HG02798 (cell line): Measurements from ENCODE around the gene TRMT2B.
"Not testable (repeated sequence)": the region's sequence is repeated elsewhere in the genome, so short reads cannot be mapped to it uniquely, and the experiment has no call there.

Experiments used
- ATAC-seq: cut with Tn5 transposase; IDR thresholded peaks from one replicate; pipeline ENCODE4 v1.9.1; 2021; ENCODE audit warnings: mild to moderate bottlenecking; ENCODE audit not compliant: unreplicated experiment, poor library complexity

The TRMT2B gene

GRCh38 chrX:101012031-101012430 is 39.9 kb downstream of the TRMT2B start:
- ATAC-seq, result not testable (repeated sequence)

DNA sequence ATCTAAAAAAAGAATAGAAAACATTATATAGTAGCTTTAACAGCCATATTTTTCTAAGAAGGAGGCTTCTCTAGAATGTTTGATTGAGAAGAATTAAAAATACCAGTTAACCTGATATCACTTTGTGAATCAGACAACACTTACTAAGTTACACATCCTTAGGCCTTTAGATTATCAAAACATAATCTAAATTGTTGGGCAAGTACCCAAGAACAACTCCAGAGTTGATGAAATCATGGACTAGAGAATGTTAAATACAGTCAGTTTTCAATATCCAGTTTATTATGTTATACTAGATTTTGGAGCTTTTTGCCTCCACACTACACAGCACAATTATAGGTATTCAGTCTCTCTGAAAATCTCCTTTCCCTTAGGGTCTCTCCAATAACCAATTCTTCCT is 42.8 kb downstream of the TRMT2B start:
- no peak for ATAC-seq

GRCh38 chrX:100999451-100999850 is 52.5 kb downstream of the TRMT2B start:
- no peak for ATAC-seq

DNA sequence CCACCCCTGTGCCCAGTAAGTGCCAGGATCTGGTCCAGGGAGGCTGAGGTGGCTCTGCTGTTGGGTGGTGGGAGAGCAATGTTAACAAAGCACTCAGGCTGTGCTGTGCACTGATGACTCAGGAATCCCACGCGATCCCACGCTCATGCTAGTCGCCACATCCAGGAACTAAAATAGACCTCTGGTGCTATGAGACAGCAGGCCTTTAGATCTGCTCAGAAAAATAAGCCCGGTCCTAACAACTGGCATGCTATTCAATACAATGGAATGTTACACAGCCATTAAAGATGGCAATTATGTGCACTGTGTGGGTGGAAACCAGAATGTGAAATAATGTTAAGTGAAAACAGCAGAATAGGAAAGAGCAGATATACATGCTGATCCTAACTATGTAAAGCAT is 56.4 kb downstream of the TRMT2B start:
- ATAC-seq, result no peak

- ATAC-seq, result peak; percentile 89
Measured at GRCh38 chrX:100994352-100995281, 57.3 kb downstream of the TRMT2B start.

- ATAC-seq, result no peak
Measured at GRCh38 chrX:100990139-100990538, 61.8 kb downstream of the TRMT2B start.

- no peak for ATAC-seq
Measured at GRCh38 chrX:100984818-100985217, 67.1 kb downstream of the TRMT2B start.

- not testable (repeated sequence) for ATAC-seq
Measured at GRCh38 chrX:100981498-100981845, 70.4 kb downstream of the TRMT2B start.

DNA sequence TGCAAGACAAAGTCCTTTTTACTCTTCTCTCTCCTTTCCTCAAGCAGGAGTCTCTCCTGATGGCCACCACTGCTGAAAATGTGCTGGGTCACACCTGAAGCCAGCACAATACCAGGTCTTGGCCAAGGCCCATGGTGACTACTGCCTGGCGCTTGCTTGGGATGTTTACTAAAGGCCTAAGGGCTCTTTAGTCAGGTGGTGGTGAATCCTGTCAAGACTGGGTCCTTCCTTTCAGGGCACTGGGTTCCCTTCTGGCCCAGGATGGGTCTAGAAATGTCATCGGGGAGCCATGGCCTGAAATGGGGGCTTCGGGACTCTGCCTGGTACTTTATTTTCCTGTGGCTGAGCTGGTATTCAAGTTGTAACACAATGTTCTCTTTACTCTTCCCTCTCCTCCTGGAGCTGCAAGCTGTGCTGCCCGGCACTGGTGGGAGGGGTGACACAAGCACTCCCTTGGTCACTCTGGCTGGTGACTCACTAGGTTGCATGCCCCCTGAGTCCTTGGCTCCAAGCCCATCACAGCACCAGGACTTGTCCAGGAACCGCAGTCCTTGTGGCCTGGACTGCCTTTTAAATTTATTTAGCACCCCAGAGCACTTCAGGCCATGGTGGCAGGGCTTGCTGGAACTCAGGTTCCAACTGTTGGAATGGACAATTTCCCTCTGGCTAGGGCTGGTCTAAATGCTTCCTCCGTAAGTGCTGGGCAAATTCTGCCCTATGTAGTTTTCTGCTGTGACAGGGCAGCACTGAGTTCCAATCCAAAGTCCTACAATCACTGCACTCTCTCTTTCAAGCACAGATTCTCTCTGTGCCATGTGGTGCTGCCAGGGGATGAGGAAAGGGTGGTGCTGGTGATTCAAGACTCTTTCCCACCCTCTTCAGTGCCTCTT is 71.1 kb downstream of the TRMT2B start:
- ATAC-seq, result no peak

DNA sequence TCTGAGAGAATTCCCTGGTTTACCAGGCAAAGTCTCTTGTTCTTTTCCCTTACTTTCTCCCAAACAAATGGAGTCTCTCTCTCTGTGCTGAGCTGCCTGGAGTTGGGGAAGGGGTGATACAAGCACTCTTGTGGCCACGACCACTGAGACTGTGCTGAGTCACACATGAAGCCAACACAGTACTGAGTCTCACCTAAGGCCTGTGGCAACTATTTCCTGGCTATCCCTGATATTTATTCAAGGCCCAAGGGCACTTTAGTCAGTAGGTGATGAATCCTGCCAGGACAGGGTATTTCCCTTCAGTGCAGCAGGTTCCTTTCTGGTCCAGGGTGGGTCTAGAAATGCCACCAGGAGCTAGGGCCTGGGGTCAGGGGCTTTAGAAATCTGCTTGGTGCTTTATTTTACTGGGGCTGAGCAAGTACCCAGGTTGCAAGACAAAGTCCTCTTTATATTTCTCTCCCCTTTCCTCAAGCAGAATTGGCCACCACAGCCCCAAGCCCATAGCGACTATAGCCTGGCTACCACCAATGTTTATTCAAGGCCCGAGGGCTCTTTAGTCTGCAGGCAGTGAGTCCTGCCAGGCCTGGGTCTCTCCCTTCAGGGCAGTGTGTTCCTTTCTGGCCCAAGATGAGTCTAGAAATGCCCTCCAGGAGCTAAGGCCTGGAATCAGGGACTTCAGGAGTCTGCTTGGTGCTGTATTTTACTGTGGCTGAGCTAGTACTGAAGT is 71.9 kb downstream of the TRMT2B start:
- no peak for ATAC-seq

DNA sequence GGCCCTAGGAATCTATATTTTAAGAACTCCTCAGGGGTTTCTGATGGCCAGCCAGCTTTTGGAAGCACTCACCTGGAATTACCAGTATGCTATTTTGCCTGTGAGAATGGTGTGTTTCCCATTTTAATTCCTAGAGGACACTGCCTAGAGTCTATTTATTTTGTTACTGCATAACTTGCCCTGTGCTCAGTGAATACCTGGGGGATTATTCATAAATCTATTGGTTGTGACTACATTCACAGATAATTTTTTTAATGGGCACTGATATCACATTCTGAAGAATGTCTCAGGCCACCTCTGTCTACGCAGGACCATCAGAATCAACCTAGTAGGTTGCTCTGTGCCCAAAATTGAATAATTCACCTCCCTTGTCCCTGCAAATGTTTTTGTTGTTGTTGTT is 75.7 kb downstream of the TRMT2B start:
- ATAC-seq, result no peak

- no peak for ATAC-seq
Measured at GRCh38 chrX:100975212-100975611, 76.7 kb downstream of the TRMT2B start.

DNA sequence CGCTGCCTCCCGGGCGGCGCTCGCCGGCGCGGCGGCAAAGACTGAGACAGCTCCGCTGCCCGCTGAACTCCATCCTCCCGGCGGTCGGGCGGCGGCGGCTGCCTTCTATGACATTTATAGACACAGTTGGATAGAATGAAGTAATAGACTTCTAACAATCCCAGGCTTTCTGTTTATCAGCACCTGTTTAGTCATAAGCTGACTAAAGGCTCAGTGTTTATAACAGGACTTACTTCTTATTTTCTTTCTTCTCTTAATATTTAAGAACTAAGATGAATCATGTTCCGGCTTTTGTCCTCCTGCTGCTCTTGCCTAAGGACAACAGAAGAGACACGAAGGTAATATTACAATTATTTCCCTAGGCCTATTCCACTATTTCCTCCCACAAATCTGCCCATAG is 78.5 kb downstream of the TRMT2B start:
- no peak for ATAC-seq

- ATAC-seq, result no peak
Measured at GRCh38 chrX:100969936-100970335, 82.0 kb downstream of the TRMT2B start.

DNA sequence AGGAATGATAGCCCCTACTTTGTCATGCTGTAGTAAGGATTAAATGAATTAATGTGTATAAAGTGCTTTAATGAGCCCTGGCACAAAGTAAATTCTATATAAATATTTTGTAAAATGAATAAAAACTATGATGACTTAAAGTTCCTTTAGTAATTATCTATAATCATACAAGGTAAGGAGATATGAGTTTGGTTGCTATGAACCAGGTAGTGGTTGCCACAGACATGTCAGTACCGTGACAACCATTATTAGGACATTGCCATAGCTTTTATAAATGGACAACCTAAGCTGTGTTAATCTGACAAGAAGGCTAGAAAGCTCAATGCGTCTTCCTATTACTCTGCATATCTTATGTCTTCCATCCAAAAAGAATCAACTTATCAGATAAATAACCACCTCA is 82.5 kb downstream of the TRMT2B start, which contains the start of gene ARL13A:
ARL13A (plus strand) TSS at position 301 of the 400 bp plus-strand sequence. CDS start 3,982 bp downstream, outside the sequence.
- no peak for ATAC-seq

DNA sequence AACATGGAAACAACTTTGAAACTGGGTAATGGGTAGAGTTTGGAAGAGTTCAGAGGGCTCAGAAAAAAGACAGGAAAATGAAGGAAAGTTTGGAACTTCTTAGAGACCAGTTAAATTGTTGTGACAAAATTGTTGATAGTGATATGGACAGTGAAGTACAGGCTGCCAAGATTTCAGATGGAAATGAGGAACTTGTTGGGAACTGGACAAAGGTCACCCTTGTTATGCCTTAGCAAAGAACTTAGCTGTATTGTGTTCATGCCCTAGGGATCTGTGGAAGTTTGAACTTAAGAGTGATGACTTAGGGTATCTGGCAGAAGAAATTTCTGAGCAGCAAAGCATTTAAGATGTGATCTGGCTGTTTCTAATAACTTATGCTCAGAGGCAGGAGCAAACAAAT is 87.5 kb downstream of the TRMT2B start:
- no peak for ATAC-seq

- no peak for ATAC-seq
Measured at GRCh38 chrX:100962811-100963210, 89.1 kb downstream of the TRMT2B start.
